ENCODE measurements around the gene PPP1R1B.

- TF ChIP-seq CTCF (IDR thresholded peaks at IDR 0.05) = no peak
- TF ChIP-seq POLR2A (IDR thresholded peaks at IDR 0.05) = no peak
Observed at GRCh38 chr17:39614545-39615157, 12.1 kb upstream of the PPP1R1B start.

Measured in adrenal gland (tissue), 5 donors.